Esophagus squamous epithelium (tissue), 4 donors: Measurements from ENCODE around the gene ASF1A.

Experiments
- POLR2A ChIP-seq, 4 donors: fragments of 450-650 bp; IDR thresholded peaks; one replicate each; pipeline ENCODE4 v1.6.1; 2017; ENCODE audit warnings: antibody characterized with exemption in 4 of 4, mild to moderate bottlenecking in 4 of 4, moderate library complexity in 3 of 4
- TF ChIP-seq, protein P1 (sequence below), 6 experiments: fragments of 450-650 bp in 4 of 6; fragments of 200-600 bp in 2 of 6; sonication (generic) in 2 of 6; IDR thresholded peaks; one replicate each; pipeline ENCODE4 v1.5.1; 2016 to 2019; ENCODE audit warnings: antibody characterized with exemption in 6 of 6, mild to moderate bottlenecking in 4 of 6, moderate library complexity in 4 of 6

DNA sequence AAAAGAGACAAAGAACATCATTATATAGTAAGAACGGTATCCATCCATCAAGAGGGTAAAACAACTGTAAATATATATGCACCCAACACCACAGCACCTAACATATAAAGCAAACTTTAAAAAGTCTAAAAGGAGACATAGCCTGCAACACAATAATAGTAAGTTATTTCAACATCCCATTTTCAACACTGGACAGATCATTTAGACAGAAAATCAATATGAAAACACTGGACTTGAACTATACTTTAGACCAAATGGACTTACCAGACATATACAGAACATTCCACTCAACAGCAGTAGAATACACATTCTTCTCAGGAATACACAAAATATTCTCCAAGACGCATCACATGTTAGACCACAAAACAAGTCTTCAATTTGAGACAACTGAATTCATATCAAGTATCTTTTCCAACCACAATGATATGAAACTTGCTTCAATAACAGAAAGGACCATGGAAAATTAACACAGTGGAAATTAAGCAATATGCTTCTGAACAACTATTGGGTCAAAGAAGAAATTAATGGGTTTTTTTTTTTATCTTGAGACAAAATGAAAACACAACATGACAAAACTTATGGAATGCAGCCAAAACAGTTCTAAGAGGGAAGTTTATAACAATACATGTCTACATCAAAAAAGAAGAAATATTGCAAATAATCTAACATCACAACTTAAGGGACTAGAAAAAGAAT is 23.9 kb upstream of the ASF1A start:
- TF ChIP-seq, protein P1, sequence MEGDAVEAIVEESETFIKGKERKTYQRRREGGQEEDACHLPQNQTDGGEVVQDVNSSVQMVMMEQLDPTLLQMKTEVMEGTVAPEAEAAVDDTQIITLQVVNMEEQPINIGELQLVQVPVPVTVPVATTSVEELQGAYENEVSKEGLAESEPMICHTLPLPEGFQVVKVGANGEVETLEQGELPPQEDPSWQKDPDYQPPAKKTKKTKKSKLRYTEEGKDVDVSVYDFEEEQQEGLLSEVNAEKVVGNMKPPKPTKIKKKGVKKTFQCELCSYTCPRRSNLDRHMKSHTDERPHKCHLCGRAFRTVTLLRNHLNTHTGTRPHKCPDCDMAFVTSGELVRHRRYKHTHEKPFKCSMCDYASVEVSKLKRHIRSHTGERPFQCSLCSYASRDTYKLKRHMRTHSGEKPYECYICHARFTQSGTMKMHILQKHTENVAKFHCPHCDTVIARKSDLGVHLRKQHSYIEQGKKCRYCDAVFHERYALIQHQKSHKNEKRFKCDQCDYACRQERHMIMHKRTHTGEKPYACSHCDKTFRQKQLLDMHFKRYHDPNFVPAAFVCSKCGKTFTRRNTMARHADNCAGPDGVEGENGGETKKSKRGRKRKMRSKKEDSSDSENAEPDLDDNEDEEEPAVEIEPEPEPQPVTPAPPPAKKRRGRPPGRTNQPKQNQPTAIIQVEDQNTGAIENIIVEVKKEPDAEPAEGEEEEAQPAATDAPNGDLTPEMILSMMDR (IDR thresholded peaks at IDR 0.05): no peak
- no peak for TF ChIP-seq POLR2A (IDR thresholded peaks at IDR 0.05)
